ENCODE measurements around the gene NEUROD2.
"Not testable (repeated sequence)": the region's sequence is repeated elsewhere in the genome, so short reads cannot be mapped to it uniquely, and the experiment has no call there.

The NEUROD2 gene

DNA sequence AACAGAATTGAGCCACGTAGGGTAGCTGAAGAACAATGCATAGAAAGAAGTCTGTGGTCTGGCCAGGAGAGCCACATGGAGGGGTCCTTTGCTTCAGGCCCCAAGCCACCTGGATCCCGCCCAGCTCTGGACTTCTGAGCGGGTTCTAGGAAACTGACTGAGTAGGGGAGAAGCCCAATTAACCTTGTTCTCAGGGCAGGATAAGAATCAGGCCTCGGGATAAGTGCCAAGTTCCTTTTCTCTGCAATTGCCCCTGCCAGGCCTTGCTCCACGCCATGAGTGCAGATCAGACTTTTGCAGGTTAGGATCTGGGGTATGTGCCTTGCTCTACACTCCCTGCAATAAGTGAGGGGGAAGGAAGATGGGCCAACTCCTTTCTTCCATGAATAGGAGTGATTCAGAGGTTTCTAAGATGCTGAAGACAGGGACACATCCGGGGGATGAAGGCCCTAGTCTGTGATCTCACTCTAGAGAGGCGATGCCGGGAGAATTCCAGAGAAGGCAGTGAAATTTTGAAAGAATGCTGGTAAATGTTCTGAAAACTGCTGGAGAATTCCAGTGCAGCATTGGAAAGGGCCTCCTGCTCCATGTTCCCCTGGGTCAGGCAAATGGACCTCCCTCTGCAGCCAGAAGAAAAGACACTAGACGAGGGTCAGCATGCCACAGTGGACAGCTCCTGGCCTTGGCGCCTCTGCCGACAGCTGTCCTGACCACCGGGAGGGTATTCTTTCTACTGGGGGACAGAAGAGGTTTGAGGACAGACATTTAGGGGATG lies 5.8 kb downstream of the NEUROD2 start:
- DNase-seq: no peak

DNA sequence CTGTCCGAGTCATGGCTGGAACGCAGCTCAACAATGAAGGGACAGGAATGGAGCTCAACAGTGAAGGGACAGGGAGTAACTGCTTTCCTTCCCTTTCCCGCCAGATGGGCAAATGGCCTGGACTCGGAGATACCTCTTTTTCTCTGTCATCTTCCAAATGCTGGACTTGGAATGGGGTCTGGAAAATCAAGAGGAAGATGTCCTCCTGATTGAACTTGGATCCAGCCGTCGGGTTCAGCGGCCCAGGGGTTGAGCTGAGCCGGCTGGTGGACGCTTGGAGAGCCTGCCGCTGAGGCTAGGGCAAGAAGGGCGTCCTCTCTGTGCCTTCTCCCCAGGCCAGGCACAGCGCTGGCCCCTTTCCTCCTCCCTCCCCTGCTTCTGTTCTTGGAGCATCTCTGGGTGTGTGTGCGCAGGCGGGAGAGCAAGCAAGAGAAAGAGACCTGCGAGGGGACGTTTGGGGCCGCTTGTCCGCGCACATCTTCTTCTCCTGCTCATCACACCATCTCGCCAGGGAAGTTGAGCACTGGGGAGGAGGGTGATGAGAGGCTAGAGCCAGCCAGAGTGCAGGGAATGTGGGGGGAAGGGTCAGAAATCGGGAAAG lies 6.6 kb downstream of the NEUROD2 start:
- no peak for DNase-seq

DNA sequence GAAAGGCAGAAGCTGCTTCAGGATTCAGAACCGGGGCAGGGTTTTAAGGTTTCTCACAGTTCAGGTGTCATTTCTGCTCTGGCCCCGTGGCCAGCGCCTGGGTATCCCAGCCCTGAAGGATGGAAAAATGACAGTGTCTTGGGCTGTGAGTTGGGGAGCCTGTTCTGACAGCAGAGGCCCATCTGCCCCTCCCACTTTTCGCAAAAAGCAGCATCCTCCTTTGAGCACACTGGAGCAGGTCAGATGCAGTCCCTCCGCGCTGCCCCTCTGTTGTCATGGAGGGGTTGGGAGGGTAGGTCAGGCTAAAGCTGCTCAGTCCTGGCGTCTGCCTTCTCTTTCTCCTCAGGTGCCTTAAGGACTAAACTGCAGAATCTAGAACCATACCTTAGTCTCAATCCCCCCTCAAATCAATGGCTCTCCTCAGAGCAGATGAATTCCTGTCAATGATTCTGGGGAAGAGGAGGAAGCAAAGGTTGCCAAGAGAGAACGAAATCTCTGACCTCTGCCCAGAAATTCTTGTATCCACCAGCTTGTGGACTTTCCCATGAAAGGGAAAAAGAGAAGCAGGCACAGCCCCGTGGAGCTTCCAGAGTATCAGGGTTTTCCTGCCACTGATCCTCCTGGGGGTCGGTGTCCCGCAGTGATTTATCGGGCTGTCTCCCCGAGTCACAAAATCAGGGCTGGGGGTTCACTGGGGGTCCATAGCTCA lies 7.3 kb downstream of the NEUROD2 start:
- DNase-seq: no peak

DNA sequence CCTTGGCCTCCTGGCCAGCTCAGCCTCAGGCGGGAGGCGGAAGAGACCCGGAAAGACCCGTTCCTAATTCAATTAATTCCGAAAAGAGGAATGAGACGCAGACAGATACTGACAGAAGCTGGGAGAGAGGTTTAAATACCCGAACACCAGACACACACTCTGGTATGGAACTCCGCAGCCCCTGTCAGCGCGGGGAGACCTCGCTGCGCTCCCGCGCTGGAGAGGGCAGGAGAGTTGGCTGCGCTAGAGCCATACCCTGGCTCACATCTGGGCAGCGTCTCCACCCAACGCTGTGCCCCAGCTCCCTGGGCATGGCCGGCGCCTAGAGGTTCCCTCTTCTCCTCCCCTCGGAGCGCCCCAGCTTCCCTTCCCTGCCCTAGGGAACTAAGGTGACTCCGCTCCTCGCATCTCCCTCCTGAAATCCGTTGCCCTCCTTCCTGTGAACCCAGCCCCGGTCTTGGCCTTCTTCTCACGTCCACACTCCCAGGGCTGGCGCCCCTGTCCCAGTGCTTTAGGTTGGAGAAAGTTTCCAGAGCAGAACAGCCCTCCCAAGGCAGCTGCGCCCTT lies 8.0 kb downstream of the NEUROD2 start:
- no peak for DNase-seq

DNA sequence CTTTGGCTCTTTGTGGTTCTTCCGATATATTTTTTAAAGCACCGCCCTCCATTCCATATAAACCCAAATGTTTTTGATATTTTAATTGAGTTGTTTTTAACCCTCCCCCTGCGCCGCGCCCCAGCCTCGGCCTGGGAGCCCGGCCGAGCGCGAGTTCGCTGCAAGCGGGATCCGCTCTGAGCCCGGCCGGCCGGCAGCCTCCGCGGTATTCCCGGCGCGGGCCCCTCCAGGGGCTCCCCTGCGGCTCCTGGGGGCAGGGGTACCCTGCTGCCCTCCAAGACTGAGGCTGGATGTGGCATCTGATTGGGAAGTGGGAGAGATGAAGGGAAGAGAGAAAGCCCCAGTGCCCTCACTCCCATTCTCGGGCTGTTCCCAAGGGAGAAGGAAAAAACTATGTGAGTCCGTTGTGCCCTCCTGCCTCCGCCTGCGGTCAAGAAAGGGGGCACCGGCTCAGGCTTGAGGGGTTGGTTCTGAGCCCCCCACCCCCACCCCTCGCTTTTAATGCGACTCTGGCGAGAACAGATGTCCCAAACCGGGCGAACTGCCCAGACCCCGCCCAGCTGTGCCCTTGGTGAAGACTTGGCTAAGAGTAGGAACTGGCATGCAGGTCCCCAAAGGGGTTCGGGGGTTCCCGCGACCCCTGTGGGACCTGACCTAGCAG lies 8.6 kb downstream of the NEUROD2 start:
- no peak for DNase-seq

DNA sequence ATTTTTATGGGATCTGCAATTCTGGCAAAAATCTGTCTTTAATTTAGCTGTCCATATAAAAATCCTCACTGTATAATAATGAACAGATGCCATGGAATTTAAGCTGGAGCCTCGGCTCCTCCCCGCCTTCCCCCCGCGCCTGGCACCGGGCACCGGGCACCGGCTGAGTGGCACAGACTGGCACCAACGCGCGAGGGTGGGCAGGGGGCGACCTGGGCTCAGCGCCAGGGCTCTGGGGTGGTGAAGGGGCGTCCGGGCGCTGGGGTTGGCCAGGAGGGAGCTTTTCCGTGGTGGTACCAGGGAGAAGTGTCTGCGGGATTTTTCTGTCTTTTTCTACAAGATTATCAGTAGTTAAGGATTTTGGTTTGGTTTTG lies 9.1 kb downstream of the NEUROD2 start:
- DNase-seq: no peak

DNA sequence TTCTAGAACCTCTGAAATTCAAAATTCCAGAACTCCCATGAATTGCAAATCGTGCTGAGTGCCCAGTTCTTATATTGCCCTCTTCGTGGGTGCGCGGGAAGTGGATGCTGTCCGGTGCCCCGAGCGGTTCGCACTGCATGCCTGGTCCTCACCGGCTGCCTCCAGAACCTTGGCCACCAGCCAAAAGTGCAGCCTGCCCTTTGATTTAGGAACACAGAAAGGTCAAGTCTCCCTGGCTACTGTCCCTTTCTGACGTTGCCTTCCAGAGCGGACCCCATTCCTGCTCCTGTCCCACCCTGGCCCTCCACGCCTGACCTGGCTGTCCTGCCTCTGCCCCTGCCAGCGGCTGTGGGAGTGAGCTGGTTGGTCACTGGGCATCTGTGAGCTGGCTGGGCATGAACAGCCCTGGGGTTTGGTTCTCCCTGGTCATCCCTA lies 9.7 kb downstream of the NEUROD2 start:
- no peak for DNase-seq

DNA sequence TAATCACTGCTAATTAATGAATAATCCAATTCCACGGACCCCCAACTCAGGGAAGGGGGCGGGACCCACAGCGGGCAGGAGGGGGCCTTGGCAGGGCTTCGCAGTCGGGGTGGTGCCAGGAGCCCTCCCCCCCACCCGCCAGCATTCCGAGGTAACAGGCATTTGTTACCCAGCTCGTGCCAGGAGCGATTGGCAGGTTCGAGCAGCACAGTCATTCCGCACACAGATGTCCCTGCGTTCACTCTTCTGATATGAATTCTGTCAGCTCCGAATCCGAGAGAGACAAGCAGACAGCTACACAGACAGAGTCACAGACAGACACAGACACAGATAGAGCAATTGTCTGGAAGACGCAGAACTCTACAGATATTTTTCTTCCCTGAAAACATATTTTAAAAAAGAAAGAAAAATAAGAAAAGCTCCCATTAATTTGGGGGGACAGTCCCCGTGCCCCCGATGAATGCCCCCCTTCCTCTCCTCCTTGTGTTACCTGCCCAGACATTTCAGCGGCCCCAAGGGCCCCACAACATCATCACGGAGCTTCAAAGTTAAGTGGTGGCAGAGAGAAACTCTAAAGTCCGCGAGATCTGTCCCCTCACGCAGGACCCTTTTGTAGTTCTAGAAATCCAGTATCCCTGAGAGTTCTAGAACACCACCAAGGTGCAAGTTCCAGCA lies 10.2 kb downstream of the NEUROD2 start:
- no peak for DNase-seq

DNA sequence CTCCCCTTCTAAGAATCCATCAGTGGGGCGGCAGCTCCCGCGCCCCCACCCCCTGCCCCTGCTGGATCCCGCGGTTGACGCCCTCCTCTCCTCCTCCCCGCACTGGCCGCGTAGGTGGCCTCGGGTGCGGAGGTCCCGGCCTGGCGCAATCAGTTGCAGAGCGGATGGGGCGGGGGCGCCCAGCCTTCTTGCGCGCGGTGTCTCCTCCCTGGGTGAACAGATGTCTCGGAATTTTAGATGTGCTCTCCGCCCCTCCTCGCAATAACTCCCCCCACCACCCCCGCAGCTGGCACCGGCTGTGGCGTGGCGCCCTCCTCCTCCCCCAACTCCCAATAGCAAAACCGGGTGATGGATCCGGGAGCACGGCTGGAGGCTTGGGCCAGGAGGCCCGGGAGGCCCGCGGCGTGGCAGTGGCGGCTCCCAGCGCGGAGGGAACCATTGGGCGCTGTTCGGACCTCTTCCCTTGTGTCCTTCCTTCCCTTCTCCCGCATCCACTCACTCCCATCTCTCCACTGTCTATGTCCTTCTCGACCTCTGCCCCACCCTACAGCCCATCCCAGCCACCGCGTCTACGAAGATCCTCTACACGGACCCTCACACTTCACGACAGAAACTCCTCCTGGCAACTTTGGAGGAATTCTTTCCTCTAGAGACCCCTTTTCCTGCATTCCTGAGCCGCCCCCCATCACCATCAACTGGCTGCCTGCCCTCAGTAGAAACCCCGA lies 11.0 kb downstream of the NEUROD2 start:
- no peak for DNase-seq

DNA sequence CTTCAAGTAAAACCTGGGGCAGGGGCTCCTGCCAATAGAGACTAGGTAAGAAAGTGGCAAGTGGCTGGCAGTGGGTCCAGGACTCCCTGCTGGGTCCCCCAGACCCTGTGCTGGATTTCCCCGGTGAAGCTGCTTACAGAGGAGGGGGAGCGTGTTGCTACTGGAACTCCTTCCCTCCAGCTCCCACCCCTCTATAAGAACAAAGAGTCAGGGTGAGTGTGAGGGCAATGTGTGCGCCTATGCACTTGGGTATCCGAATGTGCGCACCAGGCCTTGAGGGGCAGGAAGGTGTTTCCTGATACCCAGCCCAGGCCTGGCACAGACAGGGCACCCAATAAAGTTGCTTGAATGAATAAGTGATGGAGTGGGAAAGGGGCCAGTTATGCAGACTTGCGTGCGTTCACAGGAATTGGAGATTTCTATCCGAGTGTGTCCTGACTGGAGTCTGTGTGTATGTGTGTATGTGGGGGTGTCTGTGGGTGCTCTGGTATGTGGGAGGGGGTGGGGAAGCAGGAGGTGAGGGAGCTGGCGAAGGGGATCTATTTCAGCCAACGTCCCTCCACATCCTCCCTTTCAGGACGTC lies 11.7 kb downstream of the NEUROD2 start:
- no peak for DNase-seq

DNA sequence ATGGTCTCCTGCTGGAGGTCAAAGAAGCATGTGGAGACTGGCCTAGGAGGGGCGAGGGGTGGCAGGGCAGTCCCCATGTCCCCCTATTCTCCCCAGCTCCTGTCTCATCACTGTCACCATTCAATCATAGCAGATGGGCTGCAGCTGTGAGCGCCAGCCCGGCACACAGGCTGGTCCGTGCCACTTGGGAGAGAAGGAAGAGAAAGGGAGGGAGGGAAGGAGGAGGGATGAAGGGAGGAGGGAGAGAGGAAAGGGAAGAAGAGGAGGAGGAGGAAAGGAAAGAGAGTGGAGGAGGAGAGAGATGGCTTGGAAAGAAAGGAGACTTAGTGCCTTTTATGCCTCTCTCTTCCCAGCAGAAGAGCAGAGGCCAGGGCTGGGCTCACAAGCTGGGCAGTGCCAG lies 12.4 kb downstream of the NEUROD2 start:
- DNase-seq: no peak

DNA sequence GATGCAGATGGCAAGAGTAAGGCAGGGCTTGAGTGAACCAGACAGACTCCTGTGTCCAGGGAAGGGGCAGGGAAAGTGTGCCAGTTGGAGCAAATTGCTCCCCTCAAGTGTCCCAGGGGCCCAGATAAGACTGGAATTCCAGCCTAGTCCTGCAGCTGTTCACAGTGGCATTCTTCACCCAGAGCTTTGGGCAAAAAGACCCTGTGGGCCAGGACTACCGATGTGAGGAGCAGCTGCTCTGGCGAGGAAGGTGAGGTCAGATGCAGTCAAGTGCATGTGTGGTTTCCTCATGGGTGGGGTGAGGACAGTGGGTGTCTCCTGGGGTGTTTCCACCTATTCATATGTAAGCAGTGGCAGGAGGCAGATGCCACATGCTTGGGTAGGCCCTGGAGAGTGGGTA lies 14.3 kb downstream of the NEUROD2 start:
- DNase-seq: no peak

DNA sequence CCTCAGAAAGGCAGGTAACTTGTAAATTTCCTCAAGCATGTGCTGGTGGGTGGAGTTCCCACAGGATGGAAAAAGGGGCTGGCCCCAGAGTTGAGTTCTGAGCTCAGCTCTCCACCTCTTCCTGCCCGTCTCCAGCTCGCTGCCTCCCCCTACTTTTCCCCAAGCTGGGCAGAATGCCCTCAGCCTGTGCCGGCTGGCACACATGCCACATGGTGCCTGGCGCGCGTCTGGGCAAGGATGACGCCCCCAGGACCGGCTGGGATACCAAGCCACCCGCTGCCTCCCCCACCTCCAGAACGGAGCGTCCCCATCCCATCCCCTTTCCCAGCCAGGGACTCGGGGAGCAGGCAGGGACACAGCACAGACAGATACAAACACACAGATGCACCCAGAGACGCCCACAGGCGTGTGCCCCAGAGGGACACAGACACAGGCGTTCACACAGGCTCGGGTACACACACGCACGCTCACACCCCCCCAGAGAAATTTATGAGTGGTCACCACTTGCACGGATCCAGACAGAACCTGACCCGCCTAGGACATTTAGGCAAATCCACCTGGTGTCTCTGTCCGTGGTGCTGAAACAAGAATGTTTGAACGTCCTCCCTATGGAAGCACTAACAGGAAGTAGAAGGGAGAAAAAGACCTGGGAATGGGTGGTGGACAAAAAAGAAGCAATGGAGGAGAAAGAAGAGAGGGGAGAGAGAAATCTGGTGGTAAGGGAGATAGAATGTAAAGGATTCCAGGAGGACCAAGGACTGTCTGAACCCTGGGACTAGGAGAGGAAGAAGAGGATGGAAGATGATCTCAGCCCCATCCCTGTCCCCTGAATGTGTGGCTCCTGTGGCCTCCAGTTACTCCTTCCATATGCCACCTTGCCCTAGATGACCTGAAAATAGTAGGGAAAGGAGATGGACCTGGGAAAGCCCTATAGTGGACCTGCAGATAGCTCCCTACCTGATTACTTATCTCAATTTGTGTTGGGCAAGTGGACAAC lies 15.5 kb downstream of the NEUROD2 start:
- DNase-seq: no peak

DNA sequence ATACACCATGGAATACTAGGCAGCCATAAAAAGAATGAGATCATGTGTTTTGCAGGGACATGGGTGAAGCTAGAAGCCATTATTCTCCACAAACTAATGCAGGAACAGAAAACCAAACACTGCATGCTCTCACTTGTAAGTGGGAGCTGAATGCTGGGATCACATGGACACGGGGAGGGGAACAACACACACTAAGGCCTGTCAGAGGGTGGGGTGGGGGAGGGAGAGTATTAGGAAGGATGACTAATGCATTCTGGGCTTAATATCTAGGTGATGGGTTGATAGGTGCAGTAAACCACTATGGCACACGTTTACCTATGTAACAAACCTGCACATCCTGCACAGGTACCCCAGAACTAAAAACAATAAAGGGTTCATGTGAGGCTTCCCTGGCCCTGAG lies 17.5 kb downstream of the NEUROD2 start:
- DNase-seq: not testable (repeated sequence)

DNA sequence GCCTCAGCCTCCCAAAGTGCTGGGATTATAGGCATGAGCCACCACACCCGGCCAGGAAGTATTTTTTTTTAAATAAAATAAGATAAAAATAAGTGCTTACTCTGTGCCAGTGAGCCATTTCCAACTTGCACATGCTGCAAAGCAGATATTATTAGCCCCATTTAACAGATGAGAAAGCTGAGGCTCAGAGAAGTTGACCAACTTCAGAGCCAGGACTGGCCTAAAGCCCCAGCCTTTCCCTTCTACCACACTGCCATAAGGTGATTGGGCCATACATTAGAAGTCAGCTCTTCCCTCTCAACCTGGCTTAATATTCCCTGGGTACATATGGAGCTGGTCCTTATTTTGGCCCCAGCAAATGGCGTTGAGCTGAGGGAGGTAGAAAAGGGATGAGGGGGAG lies 25.1 kb downstream of the NEUROD2 start:
- DNase-seq: no peak

DNA sequence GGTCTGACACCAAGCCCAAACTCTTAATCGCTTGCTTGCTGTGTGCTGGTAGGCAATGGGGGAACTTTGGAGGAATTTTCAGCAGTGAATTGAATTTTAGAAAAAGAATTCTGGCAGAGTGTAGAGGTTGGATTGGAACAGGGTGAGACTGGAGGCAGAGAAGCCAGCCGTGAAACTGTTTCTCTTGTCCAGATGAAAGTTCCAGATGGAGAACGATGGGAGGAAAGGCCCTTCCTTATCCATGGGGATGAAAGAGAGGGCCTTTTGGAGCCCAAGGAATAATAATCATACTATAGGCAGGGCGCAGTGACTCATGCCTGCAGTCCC lies 26.0 kb downstream of the NEUROD2 start:
- no peak for DNase-seq

DNA sequence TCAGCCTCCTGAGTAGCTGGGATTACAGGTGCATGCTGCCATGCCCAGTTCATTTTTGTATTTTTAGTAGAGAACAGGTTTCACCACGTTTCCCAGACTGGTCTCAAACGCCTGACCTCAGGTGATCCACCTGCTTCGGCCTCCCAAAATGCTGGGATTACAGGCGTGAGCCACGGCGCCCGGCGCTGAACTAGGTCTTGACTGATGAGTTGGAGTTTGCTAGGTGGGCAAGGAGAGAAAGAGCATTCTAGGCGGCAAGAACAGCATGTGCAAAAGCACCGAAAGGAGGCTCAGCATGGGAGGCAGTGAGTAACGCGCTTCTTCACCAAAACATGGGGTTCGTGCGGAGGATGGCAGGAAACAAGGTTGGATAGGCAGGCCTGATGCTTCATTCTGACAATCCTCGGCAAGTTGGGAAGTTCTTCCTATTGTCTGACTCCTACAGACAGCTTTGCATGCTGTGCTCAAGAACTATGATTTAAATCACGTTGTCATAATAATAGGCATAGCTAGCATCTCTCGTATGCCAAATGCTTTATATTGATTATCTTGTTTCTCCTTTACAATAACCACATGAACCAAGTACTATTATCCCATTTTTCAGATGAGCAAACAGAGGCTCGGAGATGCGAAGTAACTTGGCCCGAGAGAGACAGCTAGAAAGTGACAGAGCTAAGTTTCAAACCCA lies 26.5 kb downstream of the NEUROD2 start:
- DNase-seq: no peak

DNA sequence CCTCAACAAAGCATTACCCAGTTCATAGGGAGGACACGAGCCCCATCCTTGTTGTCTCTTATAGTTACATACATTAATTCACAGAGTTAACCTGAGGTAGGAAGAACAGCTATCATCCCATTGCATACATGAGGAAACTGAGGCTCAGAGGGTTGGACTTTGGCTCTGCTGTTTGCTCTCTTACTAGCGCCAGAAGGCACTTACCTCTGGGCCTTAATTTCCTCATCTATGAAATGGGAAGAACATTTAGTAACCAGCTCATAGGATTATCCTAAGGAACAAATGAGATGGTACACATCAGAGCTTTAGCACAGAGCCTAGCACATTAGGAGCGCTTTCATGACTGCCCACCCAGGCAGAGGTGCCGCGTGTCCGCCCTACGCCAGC lies 27.6 kb downstream of the NEUROD2 start:
- no peak for DNase-seq

DNA sequence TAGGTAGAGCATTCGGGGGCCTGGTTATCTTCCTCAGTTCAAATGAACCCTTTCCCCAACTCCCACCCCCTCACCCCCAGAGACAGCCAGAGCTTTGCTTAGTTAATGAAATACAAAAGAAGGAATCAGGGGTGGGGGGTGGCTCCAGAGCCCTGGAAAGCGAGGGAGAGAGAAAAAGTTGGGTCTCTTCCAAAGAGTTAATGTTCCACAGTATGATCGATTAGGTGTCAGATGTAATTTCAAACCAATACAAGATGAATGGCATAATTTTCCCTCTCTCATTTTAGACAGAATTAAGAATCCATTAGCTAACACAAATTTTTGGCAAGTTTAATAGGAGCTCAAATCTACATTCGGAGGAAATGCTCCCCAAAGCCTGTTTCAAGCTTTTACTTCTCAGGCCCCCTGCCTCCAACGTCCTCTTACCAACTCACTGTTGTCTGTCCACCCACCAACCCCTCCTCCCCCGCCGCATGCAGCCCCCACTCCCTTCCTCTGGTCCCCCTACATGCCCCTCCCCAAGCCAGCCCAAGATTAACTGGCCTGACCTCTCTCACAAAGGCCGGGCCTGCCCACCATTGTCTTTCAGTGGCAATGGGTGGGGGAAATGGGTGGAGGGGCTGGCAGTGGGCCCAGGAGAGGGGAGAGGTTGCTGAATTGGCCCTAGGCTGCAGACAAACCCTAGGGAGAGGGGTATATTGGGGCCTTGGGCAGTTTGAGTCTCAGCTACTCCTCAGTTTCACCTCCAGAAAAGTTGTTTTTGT lies 28.2 kb downstream of the NEUROD2 start:
- no peak for DNase-seq
